SK-N-SH treated with all-trans-retinoic acid at 6 μM for 48 hours (cell line): ENCODE measurements around the gene TUBB4B.

ENCODE experiments used
- ATAC-seq: fragments of 200-7000 bp; cut with Tn5 transposase; 3 replicates; pipeline ENCODE4 v1.9.1; 2020; ENCODE audit warnings: mild to moderate bottlenecking, moderate library complexity
- ARNTL ChIP-seq: fragments of 450-650 bp; formaldehyde crosslinking; IDR thresholded peaks from 2 replicates; pipeline ENCODE4 v1.5.0; 2020; ENCODE audit warnings: low read depth, mild to moderate bottlenecking, moderate library complexity, borderline replicate concordance
- CSDC2 ChIP-seq: fragments of 250-450 bp; sonication (Bioruptor Pico); IDR thresholded peaks from 2 replicates; pipeline ENCODE4 v1.5.0; 2020; ENCODE audit warnings: mild to moderate bottlenecking, moderate library complexity
- ESRRG ChIP-seq: fragments of 250-450 bp; sonication (Bioruptor Pico); IDR thresholded peaks from 2 replicates; pipeline ENCODE4 v1.6.1; 2021; ENCODE audit warnings: mild to moderate bottlenecking
- ISL1 ChIP-seq: fragments of 250-450 bp; sonication (Bioruptor Pico); IDR thresholded peaks from 2 replicates; pipeline ENCODE4 v2.1.2; 2022; ENCODE audit warnings: mild to moderate bottlenecking, moderate library complexity
- OSR1 ChIP-seq: fragments of 250-450 bp; sonication (Bioruptor Pico); IDR thresholded peaks from 2 replicates; pipeline ENCODE4 v1.8.0; 2022; ENCODE audit warnings: moderate library complexity, mild to moderate bottlenecking, inconsistent platforms
- PPARA ChIP-seq: fragments of 250-450 bp; sonication (Bioruptor Pico); IDR thresholded peaks from 2 replicates; pipeline ENCODE4 v1.5.0; 2020; ENCODE audit warnings: mild to moderate bottlenecking, borderline replicate concordance
- TCF4 ChIP-seq: fragments of 250-450 bp; sonication (Bioruptor Pico); IDR thresholded peaks from 2 replicates; pipeline ENCODE4 v1.8.0; 2021; ENCODE audit warnings: mild to moderate bottlenecking, moderate library complexity, borderline replicate concordance
- TOX ChIP-seq: fragments of 250-450 bp; sonication (Bioruptor Pico); IDR thresholded peaks from 2 replicates; pipeline ENCODE4 v1.8.0; 2021; ENCODE audit warnings: mild to moderate bottlenecking, moderate library complexity, borderline replicate concordance
- ZC3H10 ChIP-seq: fragments of 250-450 bp; sonication (Bioruptor Pico); IDR thresholded peaks from 2 replicates; pipeline ENCODE4 v1.5.1; 2021; ENCODE audit warnings: mild to moderate bottlenecking, moderate library complexity
- ZFP3 ChIP-seq: fragments of 250-450 bp; sonication (Bioruptor Pico); IDR thresholded peaks from 2 replicates; pipeline ENCODE4 v1.5.0; 2020; ENCODE audit warnings: mild to moderate bottlenecking, moderate library complexity
- ZFP30 ChIP-seq: fragments of 450-650 bp; formaldehyde crosslinking; IDR thresholded peaks from 2 replicates; pipeline ENCODE4 v1.5.0; 2022; ENCODE audit warnings: mild to moderate bottlenecking, moderate library complexity
- ZNF565 ChIP-seq: fragments of 450-650 bp; formaldehyde crosslinking; conservative IDR thresholded peaks from 2 replicates; pipeline ENCODE4 v1.5.0; 2020; ENCODE audit warnings: low read depth, mild to moderate bottlenecking, moderate library complexity
- ZNF70 ChIP-seq: fragments of 450-650 bp; formaldehyde crosslinking; IDR thresholded peaks from 2 replicates; pipeline ENCODE4 v1.5.0; 2020; ENCODE audit warnings: mild to moderate bottlenecking, moderate library complexity
- ZNF8 ChIP-seq: fragments of 450-650 bp; formaldehyde crosslinking; IDR thresholded peaks from 2 replicates; pipeline ENCODE4 v1.5.0; 2020; ENCODE audit warnings: mild to moderate bottlenecking, moderate library complexity
- TF ChIP-seq, protein P1 (sequence below): fragments of 250-450 bp; sonication (Bioruptor Pico); IDR thresholded peaks from 2 replicates; pipeline ENCODE4 v1.8.0; 2020; ENCODE audit warnings: mild to moderate bottlenecking, moderate library complexity, borderline replicate concordance
- TF ChIP-seq, protein P2 (sequence below): fragments of 250-450 bp; sonication (Bioruptor Pico); IDR thresholded peaks from 2 replicates; pipeline ENCODE4 v1.8.0; 2021; ENCODE audit warnings: low read depth, mild to moderate bottlenecking, moderate library complexity, borderline replicate concordance
- TF ChIP-seq, protein P3 (sequence below): fragments of 250-450 bp; sonication (Bioruptor Pico); IDR thresholded peaks from 2 replicates; pipeline ENCODE4 v1.5.0; 2020; ENCODE audit warnings: mild to moderate bottlenecking, moderate library complexity
- TF ChIP-seq, protein P4 (sequence below): fragments of 250-450 bp; sonication (Bioruptor Pico); IDR thresholded peaks from 2 replicates; pipeline ENCODE4 v1.5.1; 2021; ENCODE audit warnings: mild to moderate bottlenecking, moderate library complexity
- TF ChIP-seq, protein P5 (sequence below): fragments of 250-450 bp; sonication (Bioruptor Pico); IDR thresholded peaks from 2 replicates; pipeline ENCODE4 v1.5.1; 2020; ENCODE audit warnings: low read depth, mild to moderate bottlenecking, moderate library complexity

The TUBB4B gene

DNA sequence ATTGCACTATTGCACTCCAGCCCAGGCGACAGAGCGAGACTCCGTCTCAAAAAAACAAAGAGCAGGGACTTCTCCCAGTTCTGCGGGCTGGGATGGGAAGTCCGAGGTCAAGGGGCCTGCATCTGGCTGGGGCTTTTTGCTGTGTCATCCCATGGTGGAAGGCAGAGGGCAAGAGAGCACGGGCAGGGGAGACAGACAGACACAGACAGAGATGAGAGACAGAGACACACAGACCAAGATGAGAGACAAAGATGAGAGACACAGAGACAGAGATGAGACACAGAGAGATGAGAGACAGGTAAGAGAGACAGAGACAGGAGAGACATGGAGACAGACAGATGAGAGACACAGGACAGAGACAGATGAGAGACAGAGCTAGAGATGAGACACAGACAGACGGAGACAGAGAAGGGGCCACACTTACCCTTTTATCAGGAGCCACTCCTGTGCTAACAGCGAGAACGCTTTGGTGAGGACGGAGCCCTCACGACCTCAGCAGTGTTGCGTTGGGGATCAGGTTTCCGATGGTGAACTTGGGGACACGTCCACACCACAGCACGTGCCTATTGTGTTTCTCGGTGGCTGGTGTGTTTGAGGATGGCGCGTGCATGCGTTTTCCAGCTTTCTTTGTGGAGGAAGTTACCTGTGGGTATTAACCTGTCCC is 27.6 kb downstream of the TUBB4B start (continued):
- TF ChIP-seq, protein P1, sequence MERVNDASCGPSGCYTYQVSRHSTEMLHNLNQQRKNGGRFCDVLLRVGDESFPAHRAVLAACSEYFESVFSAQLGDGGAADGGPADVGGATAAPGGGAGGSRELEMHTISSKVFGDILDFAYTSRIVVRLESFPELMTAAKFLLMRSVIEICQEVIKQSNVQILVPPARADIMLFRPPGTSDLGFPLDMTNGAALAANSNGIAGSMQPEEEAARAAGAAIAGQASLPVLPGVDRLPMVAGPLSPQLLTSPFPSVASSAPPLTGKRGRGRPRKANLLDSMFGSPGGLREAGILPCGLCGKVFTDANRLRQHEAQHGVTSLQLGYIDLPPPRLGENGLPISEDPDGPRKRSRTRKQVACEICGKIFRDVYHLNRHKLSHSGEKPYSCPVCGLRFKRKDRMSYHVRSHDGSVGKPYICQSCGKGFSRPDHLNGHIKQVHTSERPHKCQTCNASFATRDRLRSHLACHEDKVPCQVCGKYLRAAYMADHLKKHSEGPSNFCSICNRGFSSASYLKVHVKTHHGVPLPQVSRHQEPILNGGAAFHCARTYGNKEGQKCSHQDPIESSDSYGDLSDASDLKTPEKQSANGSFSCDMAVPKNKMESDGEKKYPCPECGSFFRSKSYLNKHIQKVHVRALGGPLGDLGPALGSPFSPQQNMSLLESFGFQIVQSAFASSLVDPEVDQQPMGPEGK (CRISPR knock-in tag) = no peak

DNA sequence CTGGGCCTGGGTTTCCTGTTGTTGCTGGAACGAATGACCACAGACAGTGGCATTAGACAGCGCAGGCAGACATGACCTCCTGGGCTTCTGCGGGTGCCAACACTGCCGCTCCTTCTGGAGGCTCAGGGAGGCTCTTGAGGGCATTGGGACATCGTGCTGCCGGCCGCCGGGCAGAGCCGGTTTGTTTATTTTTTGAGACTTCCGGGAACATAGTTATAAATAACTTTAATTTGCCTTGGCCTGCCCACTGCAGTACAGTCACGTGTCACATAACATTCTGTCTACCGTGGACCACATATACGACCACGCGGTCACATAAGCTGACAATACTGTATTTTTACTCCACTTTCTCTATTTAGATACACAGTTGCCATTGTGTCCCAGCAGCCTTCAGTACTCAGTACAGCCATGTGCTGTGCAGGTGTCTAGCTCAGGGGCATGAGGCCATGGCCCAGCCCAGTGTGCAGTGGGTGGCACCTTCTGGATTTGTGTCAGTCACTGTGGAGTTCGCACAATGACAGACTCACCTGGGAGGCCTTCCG is 28.2 kb downstream of the TUBB4B start:
- ATAC-seq = no peak
- TF ChIP-seq ISL1 (CRISPR knock-in tag) = no peak
- TF ChIP-seq ZC3H10 = no peak
- no peak for TF ChIP-seq ZNF565 (CRISPR knock-in tag)
- TF ChIP-seq, protein P1 (CRISPR knock-in tag) = no peak
- no peak for TF ChIP-seq ZNF70 (CRISPR knock-in tag)
- no peak for TF ChIP-seq CSDC2 (CRISPR knock-in tag)
- TF ChIP-seq, protein P2, sequence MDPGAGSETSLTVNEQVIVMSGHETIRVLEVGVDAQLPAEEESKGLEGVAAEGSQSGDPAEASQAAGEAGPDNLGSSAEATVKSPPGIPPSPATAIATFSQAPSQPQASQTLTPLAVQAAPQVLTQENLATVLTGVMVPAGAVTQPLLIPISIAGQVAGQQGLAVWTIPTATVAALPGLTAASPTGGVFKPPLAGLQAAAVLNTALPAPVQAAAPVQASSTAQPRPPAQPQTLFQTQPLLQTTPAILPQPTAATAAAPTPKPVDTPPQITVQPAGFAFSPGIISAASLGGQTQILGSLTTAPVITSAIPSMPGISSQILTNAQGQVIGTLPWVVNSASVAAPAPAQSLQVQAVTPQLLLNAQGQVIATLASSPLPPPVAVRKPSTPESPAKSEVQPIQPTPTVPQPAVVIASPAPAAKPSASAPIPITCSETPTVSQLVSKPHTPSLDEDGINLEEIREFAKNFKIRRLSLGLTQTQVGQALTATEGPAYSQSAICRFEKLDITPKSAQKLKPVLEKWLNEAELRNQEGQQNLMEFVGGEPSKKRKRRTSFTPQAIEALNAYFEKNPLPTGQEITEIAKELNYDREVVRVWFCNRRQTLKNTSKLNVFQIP = no peak
- TF ChIP-seq, protein P3, sequence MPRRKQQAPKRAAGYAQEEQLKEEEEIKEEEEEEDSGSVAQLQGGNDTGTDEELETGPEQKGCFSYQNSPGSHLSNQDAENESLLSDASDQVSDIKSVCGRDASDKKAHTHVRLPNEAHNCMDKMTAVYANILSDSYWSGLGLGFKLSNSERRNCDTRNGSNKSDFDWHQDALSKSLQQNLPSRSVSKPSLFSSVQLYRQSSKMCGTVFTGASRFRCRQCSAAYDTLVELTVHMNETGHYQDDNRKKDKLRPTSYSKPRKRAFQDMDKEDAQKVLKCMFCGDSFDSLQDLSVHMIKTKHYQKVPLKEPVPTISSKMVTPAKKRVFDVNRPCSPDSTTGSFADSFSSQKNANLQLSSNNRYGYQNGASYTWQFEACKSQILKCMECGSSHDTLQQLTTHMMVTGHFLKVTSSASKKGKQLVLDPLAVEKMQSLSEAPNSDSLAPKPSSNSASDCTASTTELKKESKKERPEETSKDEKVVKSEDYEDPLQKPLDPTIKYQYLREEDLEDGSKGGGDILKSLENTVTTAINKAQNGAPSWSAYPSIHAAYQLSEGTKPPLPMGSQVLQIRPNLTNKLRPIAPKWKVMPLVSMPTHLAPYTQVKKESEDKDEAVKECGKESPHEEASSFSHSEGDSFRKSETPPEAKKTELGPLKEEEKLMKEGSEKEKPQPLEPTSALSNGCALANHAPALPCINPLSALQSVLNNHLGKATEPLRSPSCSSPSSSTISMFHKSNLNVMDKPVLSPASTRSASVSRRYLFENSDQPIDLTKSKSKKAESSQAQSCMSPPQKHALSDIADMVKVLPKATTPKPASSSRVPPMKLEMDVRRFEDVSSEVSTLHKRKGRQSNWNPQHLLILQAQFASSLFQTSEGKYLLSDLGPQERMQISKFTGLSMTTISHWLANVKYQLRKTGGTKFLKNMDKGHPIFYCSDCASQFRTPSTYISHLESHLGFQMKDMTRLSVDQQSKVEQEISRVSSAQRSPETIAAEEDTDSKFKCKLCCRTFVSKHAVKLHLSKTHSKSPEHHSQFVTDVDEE (CRISPR knock-in tag) = no peak
- TF ChIP-seq PPARA = no peak
- no peak for TF ChIP-seq ZFP30 (CRISPR knock-in tag)
- TF ChIP-seq, protein P4, sequence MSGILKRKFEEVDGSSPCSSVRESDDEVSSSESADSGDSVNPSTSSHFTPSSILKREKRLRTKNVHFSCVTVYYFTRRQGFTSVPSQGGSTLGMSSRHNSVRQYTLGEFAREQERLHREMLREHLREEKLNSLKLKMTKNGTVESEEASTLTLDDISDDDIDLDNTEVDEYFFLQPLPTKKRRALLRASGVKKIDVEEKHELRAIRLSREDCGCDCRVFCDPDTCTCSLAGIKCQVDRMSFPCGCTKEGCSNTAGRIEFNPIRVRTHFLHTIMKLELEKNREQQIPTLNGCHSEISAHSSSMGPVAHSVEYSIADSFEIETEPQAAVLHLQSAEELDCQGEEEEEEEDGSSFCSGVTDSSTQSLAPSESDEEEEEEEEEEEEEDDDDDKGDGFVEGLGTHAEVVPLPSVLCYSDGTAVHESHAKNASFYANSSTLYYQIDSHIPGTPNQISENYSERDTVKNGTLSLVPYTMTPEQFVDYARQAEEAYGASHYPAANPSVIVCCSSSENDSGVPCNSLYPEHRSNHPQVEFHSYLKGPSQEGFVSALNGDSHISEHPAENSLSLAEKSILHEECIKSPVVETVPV = no peak
- no peak for TF ChIP-seq TOX
- TF ChIP-seq, protein P5, sequence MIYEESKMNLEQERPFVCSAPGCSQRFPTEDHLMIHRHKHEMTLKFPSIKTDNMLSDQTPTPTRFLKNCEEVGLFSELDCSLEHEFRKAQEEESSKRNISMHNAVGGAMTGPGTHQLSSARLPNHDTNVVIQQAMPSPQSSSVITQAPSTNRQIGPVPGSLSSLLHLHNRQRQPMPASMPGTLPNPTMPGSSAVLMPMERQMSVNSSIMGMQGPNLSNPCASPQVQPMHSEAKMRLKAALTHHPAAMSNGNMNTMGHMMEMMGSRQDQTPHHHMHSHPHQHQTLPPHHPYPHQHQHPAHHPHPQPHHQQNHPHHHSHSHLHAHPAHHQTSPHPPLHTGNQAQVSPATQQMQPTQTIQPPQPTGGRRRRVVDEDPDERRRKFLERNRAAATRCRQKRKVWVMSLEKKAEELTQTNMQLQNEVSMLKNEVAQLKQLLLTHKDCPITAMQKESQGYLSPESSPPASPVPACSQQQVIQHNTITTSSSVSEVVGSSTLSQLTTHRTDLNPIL (CRISPR knock-in tag) = no peak
- no peak for TF ChIP-seq ZFP3 (CRISPR knock-in tag)
- no peak for TF ChIP-seq TCF4 (CRISPR knock-in tag)

DNA sequence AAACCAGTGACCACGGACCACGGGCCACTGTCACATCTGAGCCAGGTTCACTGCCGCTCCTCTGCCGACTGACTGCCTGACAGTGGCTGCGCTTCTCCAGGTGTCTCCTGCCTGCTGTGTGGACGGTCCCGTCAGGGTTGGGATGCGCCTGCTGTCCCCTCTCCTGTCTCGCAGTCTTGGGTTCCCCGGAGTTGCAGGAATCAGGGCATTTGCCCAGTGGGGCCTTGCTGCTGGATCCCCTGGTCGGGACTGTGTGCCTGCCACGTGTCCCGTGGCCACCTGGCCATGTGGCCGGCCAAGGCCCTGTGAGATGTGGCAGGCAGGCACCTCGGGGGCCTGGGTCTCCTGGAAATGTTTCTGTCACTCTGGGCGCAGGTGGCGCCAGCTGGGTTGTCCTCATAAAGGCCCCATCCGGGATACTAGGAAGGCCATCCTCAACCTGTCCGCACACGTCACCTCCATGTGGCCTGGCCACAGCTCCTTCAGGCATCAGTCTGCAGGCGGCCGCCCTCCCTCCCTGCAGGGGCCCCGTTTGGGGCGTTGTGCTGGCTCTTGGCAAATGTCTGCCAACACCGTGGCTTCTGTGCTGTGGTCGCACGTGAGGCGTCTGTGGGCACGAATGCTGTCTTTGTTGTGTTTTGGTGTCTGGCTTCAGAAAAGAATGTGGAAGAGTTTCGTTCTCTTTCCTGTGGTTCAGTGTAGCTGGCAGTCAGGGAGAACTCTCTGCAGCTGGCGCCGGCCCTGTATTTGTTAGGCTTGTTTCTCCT is 30.0 kb downstream of the TUBB4B start:
- ATAC-seq = no peak
- no peak for TF ChIP-seq ZC3H10
- no peak for TF ChIP-seq TCF4 (CRISPR knock-in tag)
- TF ChIP-seq OSR1 = no peak
- no peak for TF ChIP-seq PPARA
- no peak for TF ChIP-seq ISL1 (CRISPR knock-in tag)
- TF ChIP-seq ZNF565 (CRISPR knock-in tag) = no peak
- TF ChIP-seq ESRRG = no peak
- no peak for TF ChIP-seq ZNF8
- TF ChIP-seq ZFP30 (CRISPR knock-in tag) = no peak
- no peak for TF ChIP-seq ARNTL (CRISPR knock-in tag)
- no peak for TF ChIP-seq ZFP3 (CRISPR knock-in tag)
- no peak for TF ChIP-seq CSDC2 (CRISPR knock-in tag)
- TF ChIP-seq, protein P4 = no peak
- TF ChIP-seq TOX = no peak
- TF ChIP-seq, protein P5 (CRISPR knock-in tag) = no peak
